Fibroblast of lung (primary cell): ENCODE data around the gene CCM2. TPM values are rescaled to one million over a fixed set of nuclear protein-coding genes. Genes with fewer than 3 reads are reported as not detected.

Source experiments
- DNase-seq, 2 donors: peaks; one replicate each; pipeline versions ENCODE4 v3.0.0 to v3.0.0-alpha.2; 2010; ENCODE audit warnings: low read depth in 2 of 2
- H2AFZ ChIP-seq: 2 replicates; pipeline ENCODE4 v1.5.1; 2012; ENCODE audit warnings: low read length, control low read depth, inconsistent platforms
- H3K27ac ChIP-seq: 2 replicates; pipeline ENCODE4 v1.5.1; 2011; ENCODE audit warnings: low read length, control low read depth; ENCODE audit not compliant: insufficient read depth
- H3K27me3 ChIP-seq: 2 replicates; pipeline ENCODE4 v1.5.1; 2011; ENCODE audit warnings: mild to moderate bottlenecking, low read length; ENCODE audit not compliant: control insufficient read depth, insufficient read depth
- H3K36me3 ChIP-seq: 2 replicates; pipeline ENCODE4 v1.5.1; 2011; ENCODE audit warnings: low read length; ENCODE audit not compliant: control insufficient read depth, insufficient read depth
- H3K4me1 ChIP-seq: 2 replicates; pipeline ENCODE4 v1.5.1; 2011; ENCODE audit warnings: low read length; ENCODE audit not compliant: control insufficient read depth, insufficient read depth; ENCODE audit errors: extremely low read depth
- H3K4me2 ChIP-seq: 2 replicates; pipeline ENCODE4 v1.5.1; 2011; ENCODE audit warnings: low read length, control low read depth; ENCODE audit not compliant: insufficient read depth; ENCODE audit errors: extremely low read depth
- H3K4me3 ChIP-seq, 4 experiments: fragments of 200-600 bp in 1 of 4; sonication (generic) in 1 of 4; replicated peaks in 1 of 4; 2 replicates each; pipeline ENCODE4 v1.5.1; 2011 to 2016; ENCODE audit warnings: low read length in 4 of 4, low read depth in 3 of 4, mild to moderate bottlenecking in 3 of 4, control low read depth in 2 of 4, inconsistent platforms in 1 of 4, mixed read lengths in 1 of 4; ENCODE audit not compliant: insufficient read depth in 1 of 4; ENCODE audit errors: control extremely low read depth in 1 of 4
- H3K79me2 ChIP-seq: 2 replicates; pipeline ENCODE4 v1.5.1; 2012; ENCODE audit warnings: mild to moderate bottlenecking, low read length, inconsistent platforms; ENCODE audit not compliant: control insufficient read depth, insufficient read depth
- H3K9ac ChIP-seq: 2 replicates; pipeline ENCODE4 v1.5.1; 2011; ENCODE audit warnings: mild to moderate bottlenecking, low read length, control low read depth; ENCODE audit not compliant: insufficient read depth
- H3K9me3 ChIP-seq: 2 replicates; pipeline ENCODE4 v1.5.1; 2012; ENCODE audit warnings: low read depth, low read length; ENCODE audit not compliant: control insufficient read depth, insufficient read depth
- H4K20me1 ChIP-seq: 2 replicates; pipeline ENCODE4 v1.5.1; 2011; ENCODE audit warnings: low read length; ENCODE audit not compliant: control insufficient read depth, insufficient read depth; ENCODE audit errors: extremely low read depth
- EZH2 ChIP-seq: IDR thresholded peaks from 2 replicates; pipeline ENCODE4 v1.5.1; 2012; ENCODE audit warnings: low read length, control low read depth, mild to moderate bottlenecking; ENCODE audit errors: missing control alignments
- polyA plus RNA-seq, 2 donors: library from polyadenylated mRNA; depleted of rRNA in 1 of 2; stranded (reverse) in 1 of 2; unstranded in 1 of 2; fragments of >200 nt; gene quantifications; 2 replicates each; pipeline ENCODE4 v1.2.1, GENCODE V29; 2011 to 2012; ENCODE audit warnings: missing spikeins in 1 of 2
- total RNA-seq: library from RNA; depleted of rRNA; stranded (reverse); fragments of >200 nt; gene quantifications from 2 replicates; pipeline ENCODE4 v1.2.1, GENCODE V29; 2014
- TF ChIP-seq, protein P1 (sequence below), 2 donors: IDR thresholded peaks in 1 of 2; conservative IDR thresholded peaks in 1 of 2; 1 replicate in 1 of 2; 2 replicates in 1 of 2; pipeline ENCODE4 v1.5.1; 2011 to 2012; ENCODE audit warnings: low read length in 2 of 2, control low read depth in 1 of 2, inconsistent platforms in 1 of 2, low read depth in 1 of 2, mild to moderate bottlenecking in 1 of 2

CCM2 gene
- total and polyA plus RNA-seq, 2 donors (not counting 1 experiment from before 2014, with no cell fraction given): 27.8 to 52.4 TPM

DNA sequence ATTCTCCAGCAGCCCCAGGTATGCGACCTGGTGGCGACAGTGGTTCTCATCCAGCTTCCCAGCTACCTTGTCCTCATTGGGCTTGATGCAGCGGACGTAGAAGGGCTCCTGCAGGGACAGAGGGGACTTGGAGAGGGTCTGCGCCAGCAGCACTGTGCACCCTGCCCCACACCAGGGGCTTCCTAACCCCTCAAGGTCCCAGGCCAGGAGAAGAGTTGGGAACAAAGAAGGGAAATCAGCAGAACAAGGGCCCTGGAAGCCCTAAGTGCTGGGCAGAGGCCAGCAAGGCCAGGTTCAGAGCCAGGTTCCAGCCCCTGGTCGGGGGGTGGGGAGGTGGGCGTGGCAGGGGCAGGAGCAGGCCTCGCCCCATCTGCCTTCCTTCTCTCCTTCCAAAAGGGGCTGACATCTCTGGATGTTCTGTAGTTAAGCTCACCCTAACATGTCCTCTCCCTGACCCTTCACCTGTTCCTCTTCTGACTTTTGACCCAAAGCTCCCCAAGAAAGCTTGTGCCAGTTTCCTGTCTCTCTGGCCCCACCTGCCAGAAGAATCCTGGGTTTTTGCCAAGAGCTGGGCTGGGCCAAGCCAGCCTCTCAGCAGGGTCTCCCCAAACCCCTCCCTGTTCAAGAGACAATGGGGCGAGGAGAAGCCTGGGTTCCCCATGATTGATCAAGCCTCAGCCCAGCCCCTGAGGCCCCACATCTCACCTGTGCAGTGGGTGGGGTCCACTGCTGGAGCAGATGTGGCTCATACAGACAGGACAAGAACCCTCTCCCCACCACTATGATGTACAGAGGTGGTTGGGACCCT lies 33.1 kb upstream of the CCM2 start:
- TF ChIP-seq, protein P1, sequence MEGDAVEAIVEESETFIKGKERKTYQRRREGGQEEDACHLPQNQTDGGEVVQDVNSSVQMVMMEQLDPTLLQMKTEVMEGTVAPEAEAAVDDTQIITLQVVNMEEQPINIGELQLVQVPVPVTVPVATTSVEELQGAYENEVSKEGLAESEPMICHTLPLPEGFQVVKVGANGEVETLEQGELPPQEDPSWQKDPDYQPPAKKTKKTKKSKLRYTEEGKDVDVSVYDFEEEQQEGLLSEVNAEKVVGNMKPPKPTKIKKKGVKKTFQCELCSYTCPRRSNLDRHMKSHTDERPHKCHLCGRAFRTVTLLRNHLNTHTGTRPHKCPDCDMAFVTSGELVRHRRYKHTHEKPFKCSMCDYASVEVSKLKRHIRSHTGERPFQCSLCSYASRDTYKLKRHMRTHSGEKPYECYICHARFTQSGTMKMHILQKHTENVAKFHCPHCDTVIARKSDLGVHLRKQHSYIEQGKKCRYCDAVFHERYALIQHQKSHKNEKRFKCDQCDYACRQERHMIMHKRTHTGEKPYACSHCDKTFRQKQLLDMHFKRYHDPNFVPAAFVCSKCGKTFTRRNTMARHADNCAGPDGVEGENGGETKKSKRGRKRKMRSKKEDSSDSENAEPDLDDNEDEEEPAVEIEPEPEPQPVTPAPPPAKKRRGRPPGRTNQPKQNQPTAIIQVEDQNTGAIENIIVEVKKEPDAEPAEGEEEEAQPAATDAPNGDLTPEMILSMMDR (conservative IDR thresholded peaks at IDR 0.05 in 1 of 2, IDR thresholded peaks at IDR 0.05 in 1 of 2; ENCODE audit: low read depth in 1 of 2, low read length in 2 of 2): no peak
- TF ChIP-seq EZH2: no peak
- DNase-seq: no peak
- H3K4me2 ChIP-seq: no peak overlapping the region

DNA sequence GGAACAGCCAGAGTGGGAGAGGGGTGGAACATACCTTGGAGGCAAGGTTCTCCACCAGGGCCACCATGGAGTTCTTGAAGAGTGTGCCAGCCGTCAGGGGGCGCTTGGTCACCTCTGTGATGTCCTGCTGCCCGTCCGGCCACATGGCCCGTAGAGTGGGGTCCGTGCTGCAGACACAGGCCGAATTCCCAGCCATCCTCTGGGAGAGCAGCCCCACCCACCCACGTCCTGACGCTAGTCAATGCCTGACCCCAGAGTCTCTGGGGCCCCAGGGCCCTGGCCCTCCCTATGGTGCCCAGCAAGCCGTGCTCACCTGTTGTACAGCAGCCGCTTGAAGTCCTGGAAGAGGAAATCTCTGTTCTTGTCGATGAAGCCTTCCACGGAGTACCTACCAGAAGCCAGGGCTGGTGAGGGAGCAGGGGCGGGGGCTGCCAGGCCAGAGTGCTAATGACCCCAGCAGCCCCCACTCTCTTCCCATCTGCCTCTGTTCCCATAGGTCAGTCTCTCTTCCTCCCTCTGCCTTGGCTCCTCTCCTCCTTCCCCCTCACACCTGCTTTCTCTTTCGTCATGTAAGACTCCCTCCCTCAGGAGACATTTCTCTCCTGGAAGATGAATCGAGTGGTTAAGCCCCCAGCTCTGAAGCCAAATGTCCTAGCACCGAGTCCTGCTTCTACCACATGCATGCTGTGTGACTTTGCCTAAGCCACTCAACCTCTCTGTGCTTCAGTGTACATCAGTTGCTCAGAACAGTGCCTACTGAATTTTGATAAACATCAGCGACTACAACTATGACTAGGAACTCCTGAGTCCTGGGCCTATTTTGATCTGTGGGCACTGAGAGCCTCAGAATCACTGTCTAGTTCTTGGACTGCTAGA lies 32.2 kb upstream of the CCM2 start:
- DNase-seq: peak in 1 of 2 donors; percentile 32
- Histone ChIP-seq H3K4me2 (no peak overlapping the region), H3K27me3 (peaks cover 7% of the 10 kb centered on the region), H4K20me1 (no peaks in the 10 kb centered on the region), H3K36me3 (no peaks in the 10 kb centered on the region), H3K9ac (no peak overlapping the region), H3K9me3 (no peaks in the 10 kb centered on the region), H3K4me3 (no peak overlapping the region), H3K27ac (no peak overlapping the region), H3K79me2 (no peaks in the 10 kb centered on the region), H3K4me1 (no peaks in the 10 kb centered on the region), H2AFZ (no peak overlapping the region)
- TF ChIP-seq, protein P1 (conservative IDR thresholded peaks at IDR 0.05 in 1 of 2, IDR thresholded peaks at IDR 0.05 in 1 of 2; ENCODE audit: low read depth in 1 of 2, low read length in 2 of 2): peak in 1 of 2 donors; percentile 26
- TF ChIP-seq EZH2: no peak

More for the DNA sequence above, 33.1 kb upstream of the CCM2 start:
- H3K4me3 ChIP-seq: no peak overlapping the region
- H3K4me1 ChIP-seq: no peaks in the 10 kb centered on the region
- H3K36me3 ChIP-seq: no peaks in the 10 kb centered on the region
- no peaks in the 10 kb centered on the region for H3K9me3 ChIP-seq
- no peaks in the 10 kb centered on the region for H4K20me1 ChIP-seq
- no peak overlapping the region for H2AFZ ChIP-seq
- H3K27ac ChIP-seq: no peak overlapping the region
- H3K9ac ChIP-seq: no peak overlapping the region
- no peaks in the 10 kb centered on the region for H3K79me2 ChIP-seq
- peaks cover 11% of the 10 kb centered on the region for H3K27me3 ChIP-seq

DNA sequence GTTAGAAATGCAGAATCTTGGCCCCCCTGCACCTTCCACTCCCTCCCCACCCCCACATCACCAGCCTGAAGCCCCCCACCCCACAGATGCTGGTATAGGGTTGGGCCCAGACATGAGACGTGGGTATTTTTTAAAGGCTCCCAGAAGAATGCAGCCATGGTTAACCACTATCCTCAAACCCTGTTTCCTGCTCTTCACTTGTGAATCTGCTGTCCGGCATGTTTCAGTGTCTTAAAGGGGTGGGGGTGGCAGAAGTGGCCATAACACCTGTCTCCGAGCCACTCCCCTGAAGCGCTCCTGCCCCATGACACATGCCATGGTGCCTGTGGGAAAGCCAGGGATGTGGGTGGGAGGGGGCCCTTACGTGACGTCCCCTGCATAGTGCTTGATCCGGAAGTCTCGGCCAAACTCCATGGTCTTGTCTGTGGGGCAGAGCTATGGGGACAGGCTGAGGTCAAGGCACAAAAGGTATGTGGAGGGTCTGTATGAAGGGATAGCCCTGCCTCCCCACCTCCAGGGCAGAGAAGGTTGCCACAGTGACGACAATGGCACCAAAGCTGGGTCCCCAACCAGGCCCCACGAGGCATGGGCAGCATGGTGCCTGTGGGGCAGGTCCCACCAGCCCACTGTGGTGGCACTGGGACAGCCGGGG lies 30.8 kb upstream of the CCM2 start:
- H3K79me2 ChIP-seq: no peaks in the 10 kb centered on the region
- H3K4me3 ChIP-seq: no peak overlapping the region
- H3K36me3 ChIP-seq: no peaks in the 10 kb centered on the region
- H3K4me2 ChIP-seq: no peak overlapping the region
- H2AFZ ChIP-seq: no peak overlapping the region
- H3K27me3 ChIP-seq: peaks cover 7% of the 10 kb centered on the region
- H3K9ac ChIP-seq: no peak overlapping the region
- no peaks in the 10 kb centered on the region for H4K20me1 ChIP-seq
- no peaks in the 10 kb centered on the region for H3K9me3 ChIP-seq
- no peak overlapping the region for H3K27ac ChIP-seq
- DNase-seq: no peak
- H3K4me1 ChIP-seq: no peaks in the 10 kb centered on the region
- no peak for TF ChIP-seq EZH2
- TF ChIP-seq, protein P1 (conservative IDR thresholded peaks at IDR 0.05 in 1 of 2, IDR thresholded peaks at IDR 0.05 in 1 of 2; ENCODE audit: low read depth in 1 of 2, low read length in 2 of 2): no peak
